ENCODE measurements around the gene EFHB.

DNA sequence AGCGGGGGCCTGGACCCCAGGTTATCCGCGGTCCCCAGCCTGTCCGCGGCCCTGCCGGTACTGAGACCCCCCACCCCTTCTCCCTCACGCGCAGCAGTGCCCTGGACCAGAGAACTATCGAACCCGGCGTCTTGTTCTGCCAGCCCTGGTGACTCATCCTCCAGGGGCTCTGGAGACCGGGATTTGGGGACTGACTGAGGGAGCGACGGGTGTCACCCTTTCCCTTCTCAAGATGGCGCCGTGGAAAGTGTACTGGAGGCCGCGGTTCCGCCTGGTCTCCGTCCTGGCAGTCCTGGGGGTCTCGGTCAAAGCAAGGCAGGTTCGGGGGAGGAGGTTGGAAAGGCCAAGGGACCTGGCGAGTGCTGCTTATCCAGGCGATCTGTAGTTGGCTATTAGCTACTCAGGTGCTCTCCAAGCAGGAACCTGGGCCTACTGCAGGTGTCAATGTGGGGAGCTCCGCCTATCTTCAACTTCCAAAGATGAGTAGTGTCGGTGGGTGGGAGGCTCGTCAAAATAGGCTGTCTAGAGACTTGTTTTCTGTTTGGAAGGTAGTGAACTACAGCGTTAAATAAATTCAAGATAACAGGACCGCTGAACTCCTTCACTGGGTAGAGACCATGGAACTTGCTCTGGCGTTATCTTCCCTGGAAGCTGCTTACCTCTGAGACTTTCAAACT is 13.7 kb upstream of the EFHB start:
- TF ChIP-seq CTCF (IDR thresholded peaks at IDR 0.05; ENCODE audit: borderline replicate concordance, extremely low read depth, low read length, poor library complexity, severe bottlenecking) = no peak
- TF ChIP-seq EZH2 (IDR thresholded peaks at IDR 0.05; ENCODE audit: borderline replicate concordance, low read depth, low read length, severe bottlenecking) = no peak
